Middle frontal gyrus (tissue), 1 donor: Measurements from ENCODE around the gene CSMD2.
A peak's percentile ranks its signal among the peaks of the same experiment; 100 is the strongest.

Experiments used
- DNase-seq: peaks from one replicate; pipeline ENCODE4 v3.0.0-alpha.2; 2015; ENCODE audit warnings: low spot score; ENCODE audit errors: extremely low spot score

CSMD2 gene

DNA sequence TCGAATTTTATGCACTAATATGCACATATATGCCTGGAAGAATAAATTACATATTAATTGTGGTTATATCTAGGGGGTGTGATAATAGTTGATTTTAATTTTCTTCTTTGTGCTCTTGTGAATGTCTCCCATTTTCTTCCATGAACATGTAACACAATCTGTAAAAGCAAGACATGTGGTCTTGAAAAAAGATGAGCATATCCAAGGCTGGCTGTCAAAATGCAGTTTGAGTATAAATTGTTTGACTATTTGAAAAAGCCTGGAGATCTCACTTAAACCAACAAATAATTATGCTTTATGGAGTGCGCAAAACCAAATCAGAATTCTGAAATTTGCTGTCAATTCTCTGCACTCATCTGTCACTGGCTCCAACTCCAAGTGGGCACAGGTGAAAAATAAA lies 157.3 kb downstream of the CSMD2 start:
- DNase-seq, result no peak

DNA sequence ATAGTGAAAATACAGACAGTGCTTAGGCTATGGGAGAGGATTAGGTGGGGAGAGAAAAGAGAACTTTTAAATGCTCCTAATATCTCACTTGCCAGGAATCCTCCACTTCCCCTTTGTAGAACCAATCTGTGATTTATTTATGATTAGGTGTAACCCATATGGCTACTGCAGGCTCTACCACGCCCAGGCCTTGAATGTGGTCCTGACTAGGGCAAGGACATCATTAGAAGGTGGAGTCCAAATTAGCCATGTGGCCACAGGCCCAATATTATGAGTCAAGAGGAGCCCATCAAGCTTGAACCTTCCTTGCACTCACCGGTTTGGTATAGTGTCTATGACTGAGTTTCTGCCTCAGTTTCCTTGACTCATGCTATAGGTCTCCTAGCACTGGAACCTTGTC lies 159.7 kb downstream of the CSMD2 start:
- no peak for DNase-seq

DNA sequence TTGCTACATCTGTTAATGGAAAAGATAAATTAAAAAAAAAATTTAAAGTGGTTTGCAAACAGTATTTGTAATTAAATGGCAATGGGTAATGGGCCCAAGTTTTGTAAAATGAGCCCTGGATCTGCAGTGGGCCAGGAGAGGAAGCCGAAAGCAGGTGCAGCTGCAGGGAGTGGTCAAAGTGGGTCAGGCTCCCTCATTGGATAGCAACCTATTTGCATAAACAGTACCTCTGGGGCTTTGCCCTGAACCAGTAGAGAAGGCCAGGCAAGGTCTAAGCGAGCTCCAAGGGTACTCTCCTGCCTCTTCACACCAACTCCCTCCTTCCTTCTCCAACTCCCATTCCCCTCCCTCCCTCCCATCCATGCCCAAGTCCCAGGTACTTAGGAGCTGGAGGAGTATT lies 162.2 kb downstream of the CSMD2 start:
- DNase-seq, result no peak

DNA sequence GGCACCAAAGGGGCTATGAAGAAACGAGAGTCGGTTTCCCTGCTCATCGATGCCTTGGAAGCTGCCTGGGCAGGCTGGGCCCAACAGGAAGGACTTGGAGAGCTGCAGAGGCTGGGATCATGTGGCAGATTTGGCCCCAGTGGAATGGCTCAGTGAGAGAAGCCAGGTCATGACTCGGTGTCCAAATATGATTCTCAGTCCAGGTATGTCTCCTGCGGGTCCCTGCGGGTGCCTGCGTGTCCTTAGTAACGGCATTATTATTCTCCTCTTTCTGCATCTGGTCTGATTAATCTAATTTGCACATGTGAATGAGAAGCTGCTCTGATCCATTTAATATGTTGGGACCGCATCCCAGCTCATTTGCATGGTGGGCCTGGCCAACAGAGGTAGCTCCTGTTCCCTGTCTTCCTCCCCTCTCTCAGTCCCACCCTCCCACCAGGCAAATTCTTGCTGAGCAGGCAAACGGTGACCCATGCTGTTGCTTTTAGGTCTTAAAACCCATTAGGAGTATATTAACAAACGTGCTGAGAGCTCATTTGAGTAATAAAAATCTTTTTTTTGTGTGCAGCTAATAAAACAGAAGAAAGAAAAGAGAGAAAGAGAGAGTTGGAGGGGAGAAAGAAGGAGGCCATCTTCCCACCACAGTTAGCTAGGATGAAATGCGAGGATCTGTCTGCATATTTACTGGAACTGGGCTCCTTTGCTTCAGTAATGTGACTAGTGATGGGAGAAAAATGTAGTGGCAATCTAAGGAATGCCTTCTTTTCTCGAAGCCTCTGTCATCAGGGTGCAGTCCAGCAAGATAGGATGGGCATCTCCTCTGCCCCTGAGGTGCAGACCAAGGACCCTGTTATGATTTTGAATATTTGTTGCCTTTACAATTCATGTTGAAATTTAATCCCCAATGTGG lies 167.6 kb downstream of the CSMD2 start:
- no peak for DNase-seq

DNA sequence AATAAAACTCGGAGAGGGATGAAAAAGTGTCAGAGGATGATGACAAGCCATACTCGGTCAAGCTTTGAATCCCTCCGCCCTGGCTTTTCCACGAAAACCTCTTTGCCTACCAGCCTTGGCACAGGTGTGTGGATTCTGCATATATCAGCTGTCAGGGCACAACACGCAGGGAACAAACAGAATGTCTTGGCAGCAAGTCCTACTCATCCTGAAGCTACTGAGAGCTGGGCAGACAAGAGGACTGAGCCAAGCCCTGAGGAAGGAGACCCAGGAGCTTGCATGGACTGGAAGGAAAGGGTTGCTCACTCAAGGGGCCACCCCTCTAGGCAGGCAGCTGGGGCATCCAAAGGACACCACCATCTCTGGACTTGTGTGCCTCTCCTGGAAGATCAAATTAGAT lies 168.7 kb downstream of the CSMD2 start:
- no peak for DNase-seq

DNA sequence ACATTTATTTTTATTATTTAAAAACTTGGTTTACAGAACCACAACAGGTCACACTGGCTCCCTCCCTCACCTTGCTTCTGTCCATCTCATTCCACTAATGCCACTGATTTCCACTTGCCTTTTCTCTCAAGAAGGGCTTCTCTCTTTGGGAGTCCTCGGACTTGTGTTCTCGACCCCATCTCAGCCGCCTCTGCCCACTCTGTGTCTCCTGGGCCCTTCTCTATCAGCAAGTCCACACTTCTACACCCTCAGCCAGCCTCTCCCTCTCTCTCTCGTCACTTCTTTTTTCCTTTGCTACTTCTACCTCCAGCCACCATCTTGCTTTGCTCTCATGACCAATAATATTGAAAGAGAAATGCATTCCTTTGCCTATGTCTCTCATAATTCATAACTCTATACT lies 171.7 kb downstream of the CSMD2 start:
- no peak for DNase-seq

GRCh38 chr1:33990281-33990680 lies 174.7 kb downstream of the CSMD2 start:
- DNase-seq, result no peak

GRCh38 chr1:33988161-33988560 lies 176.9 kb downstream of the CSMD2 start:
- DNase-seq, result no peak

GRCh38 chr1:33986390-33987095 lies 178.5 kb downstream of the CSMD2 start:
- no peak for DNase-seq

DNA sequence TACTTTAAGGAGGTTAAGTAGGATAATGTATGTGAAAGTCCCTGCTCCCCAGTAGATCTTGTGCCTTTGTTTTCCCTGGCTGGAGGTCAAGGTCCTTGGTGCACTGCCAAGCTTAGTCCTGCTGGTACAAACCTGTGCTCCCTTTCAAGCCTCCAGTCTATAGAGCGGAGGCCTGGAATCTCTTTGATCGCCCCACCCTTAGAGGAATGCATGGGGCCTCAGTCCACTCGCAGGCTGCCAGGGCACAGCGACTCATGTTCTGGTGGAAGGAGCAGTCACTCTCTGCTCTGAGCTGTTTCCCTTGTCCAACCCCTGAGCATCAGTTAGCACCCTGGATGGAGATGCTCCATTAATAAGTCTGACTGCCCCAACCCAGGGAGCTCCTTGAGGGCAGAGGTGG lies 179.4 kb downstream of the CSMD2 start:
- no peak for DNase-seq

GRCh38 chr1:33984906-33985565 lies 180.0 kb downstream of the CSMD2 start:
- no peak for DNase-seq

- DNase-seq, result no peak
These were observed 182.6 kb downstream of the CSMD2 start for GRCh38 chr1:33982419-33982818.

GRCh38 chr1:33979341-33979740 lies 185.7 kb downstream of the CSMD2 start:
- DNase-seq, result no peak

GRCh38 chr1:33975961-33976360 lies 189.1 kb downstream of the CSMD2 start:
- DNase-seq, result no peak

- DNase-seq, result peak; percentile 12
These were observed 191.1 kb downstream of the CSMD2 start for GRCh38 chr1:33973799-33974545.

- DNase-seq, result peak; percentile 68
These were observed 192.2 kb downstream of the CSMD2 start for GRCh38 chr1:33972676-33973395.

DNA sequence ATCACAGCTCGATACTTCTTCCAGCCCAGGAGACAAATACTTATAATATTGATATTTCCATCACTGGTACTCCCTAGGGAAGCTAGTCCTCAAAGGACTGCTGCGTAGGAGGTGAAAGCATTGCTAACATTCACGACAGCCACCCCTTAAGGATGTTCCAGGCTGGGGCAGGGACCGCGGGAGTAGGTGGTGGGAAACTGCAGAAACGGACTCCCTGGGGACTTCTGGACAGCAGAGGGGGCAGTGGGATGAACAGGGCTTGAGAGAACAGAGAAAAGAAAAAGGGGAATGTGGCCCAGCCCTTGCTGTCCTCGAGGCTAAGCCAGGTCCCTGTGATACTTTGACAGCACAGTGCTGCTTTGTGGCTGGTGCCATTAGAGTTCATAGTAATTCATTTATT lies 193.1 kb downstream of the CSMD2 start:
- DNase-seq, result no peak

DNA sequence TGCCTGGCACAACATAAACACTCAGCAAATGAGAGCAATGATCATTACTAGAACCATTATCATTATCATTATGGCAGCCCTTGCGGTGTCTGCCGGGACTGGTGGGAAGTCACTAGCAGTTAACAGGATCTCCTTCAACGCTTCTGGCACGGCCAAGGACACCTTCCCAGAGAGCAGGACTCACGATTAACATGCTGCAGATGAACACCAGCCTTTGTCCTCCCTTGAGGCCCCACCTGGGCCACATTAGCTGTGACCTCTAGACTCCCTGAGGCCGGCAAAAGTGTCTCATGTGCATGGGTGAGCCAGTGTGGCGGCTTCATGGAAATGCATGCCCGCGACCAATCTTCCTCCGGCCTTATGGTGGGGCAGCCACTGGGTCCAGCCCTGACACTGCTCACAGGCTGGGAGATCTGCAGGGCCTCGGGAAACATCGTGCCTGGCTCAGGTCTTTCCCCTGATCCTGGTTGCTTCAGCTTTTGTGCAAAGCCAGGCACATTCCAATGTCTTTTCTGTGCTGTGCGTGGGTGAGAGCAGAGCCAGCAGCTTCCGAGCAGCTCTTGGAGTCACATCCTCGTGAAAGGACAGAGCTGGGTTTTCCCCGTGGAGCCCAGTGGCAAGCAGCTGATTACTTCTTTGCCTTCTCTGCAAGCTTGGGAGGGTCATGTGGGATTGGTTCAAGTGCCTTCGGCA lies 193.9 kb downstream of the CSMD2 start:
- peak; percentile 58 for DNase-seq

DNA sequence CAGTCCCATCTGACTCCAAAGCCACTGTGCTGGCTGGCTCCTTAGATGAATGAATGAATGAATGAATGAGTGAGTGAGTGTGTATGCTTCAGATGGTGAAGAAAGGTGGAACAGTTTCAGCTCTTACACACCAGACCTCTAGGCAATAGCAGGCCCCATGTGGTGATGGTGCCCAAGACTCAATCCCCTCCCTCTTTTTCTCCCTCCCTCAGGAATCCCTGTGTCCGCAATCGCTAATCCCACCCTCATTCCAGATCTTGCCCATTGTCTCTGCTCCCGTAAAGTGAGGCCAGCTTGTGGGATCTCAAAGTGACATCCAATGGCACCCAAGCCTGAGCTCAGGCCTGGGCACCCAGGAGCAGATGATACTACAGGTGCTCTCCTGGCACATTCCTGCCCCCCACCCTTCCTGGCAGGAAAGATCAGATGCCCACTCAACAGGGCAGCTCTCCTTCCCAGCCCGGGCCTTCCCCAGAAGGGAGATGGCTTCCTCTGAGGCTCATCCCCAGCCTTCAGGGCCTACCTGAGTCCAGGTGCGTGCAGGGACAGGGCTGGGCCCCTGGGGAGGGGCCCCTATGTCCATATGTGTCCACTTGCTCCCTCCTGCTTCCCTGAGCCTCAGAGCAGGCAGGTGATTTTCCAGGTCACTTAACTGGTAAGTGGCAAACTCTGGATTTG lies 194.7 kb downstream of the CSMD2 start:
- no peak for DNase-seq
